Measurements from ENCODE around the gene ITPKB.
A peak's percentile ranks its signal among the peaks of the same experiment; 100 is the strongest.

The ITPKB gene

GRCh38 chr1:226662642-226663326 lies 76.3 kb downstream of the ITPKB start:
- peak; percentile 72 for DNase-seq

GRCh38 chr1:226661965-226662364 lies 77.1 kb downstream of the ITPKB start:
- DNase-seq = no peak

GRCh38 chr1:226661271-226661670 lies 77.8 kb downstream of the ITPKB start:
- DNase-seq = no peak

- peak; percentile 29 for DNase-seq
These were observed 78.5 kb downstream of the ITPKB start for GRCh38 chr1:226660410-226661182.

GRCh38 chr1:226659641-226660040 lies 79.4 kb downstream of the ITPKB start:
- DNase-seq = no peak

- no peak for DNase-seq
These were observed 79.9 kb downstream of the ITPKB start for GRCh38 chr1:226659136-226659535.

- no peak for DNase-seq
These were observed 80.4 kb downstream of the ITPKB start for GRCh38 chr1:226658546-226659125.

GRCh38 chr1:226657895-226658545 lies 81.1 kb downstream of the ITPKB start:
- no peak for DNase-seq

GRCh38 chr1:226656601-226657277 lies 82.3 kb downstream of the ITPKB start:
- DNase-seq = no peak

- no peak for DNase-seq
These were observed 82.9 kb downstream of the ITPKB start for GRCh38 chr1:226656201-226656600.

- no peak for DNase-seq
These were observed 83.6 kb downstream of the ITPKB start for GRCh38 chr1:226655251-226656163.

- DNase-seq = no peak
These were observed 84.4 kb downstream of the ITPKB start for GRCh38 chr1:226654668-226655055.

- DNase-seq = no peak
These were observed 84.9 kb downstream of the ITPKB start for GRCh38 chr1:226654046-226654667.

GRCh38 chr1:226653311-226653921 lies 85.7 kb downstream of the ITPKB start:
- no peak for DNase-seq

- no peak for DNase-seq
These were observed 86.5 kb downstream of the ITPKB start for GRCh38 chr1:226652613-226653012.

GRCh38 chr1:226651732-226652105 lies 87.4 kb downstream of the ITPKB start:
- DNase-seq = no peak

- no peak for DNase-seq
These were observed 87.9 kb downstream of the ITPKB start for GRCh38 chr1:226651041-226651731.

- no peak for DNase-seq
These were observed 88.7 kb downstream of the ITPKB start for GRCh38 chr1:226650236-226650841.

GRCh38 chr1:226649780-226650179 lies 89.3 kb downstream of the ITPKB start:
- DNase-seq = peak; percentile 53

GRCh38 chr1:226649244-226649643 lies 89.8 kb downstream of the ITPKB start:
- DNase-seq = no peak
